ENCODE data around the gene PURA. TPM values are rescaled to one million over a fixed set of nuclear protein-coding genes. Genes with fewer than 3 reads are reported as not detected.

The PURA gene
- total and polyA plus RNA-seq, 8 donors: 3.3 to 30.8 (median 20.2) TPM

DNA sequence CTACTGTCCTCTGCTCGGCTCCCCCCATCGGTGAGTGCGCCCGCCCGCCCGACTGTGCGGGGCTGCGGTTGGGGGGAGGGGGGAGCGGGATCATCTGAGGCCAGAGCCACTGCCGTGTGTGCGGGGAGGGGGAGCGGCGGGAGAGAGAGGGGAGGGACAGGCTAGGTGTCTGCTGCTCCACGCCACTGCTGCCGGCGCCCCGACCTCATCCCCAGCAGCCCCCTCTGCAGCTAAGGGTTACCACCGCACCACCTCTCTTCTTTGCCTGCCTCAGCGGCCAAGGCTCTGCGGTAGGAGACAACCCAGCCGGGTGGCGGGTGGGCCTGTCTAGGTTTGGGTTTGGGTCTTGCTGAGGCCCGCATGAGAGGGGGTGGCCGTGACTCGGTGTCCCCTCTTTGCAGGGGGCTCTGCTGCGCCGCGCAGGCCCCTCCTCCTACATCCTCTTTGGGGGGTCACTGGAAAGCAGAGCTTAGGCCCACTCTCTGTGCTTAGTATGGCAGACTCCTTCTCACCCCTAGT, 670 bp upstream of the PURA start:
- TF ChIP-seq EP300 (IDR thresholded peaks at IDR 0.05) (no peak), POLR2A (IDR thresholded peaks at IDR 0.05) (no peak), POLR2AphosphoS5 (IDR thresholded peaks at IDR 0.05) (no peak)
- TF ChIP-seq, protein P1, sequence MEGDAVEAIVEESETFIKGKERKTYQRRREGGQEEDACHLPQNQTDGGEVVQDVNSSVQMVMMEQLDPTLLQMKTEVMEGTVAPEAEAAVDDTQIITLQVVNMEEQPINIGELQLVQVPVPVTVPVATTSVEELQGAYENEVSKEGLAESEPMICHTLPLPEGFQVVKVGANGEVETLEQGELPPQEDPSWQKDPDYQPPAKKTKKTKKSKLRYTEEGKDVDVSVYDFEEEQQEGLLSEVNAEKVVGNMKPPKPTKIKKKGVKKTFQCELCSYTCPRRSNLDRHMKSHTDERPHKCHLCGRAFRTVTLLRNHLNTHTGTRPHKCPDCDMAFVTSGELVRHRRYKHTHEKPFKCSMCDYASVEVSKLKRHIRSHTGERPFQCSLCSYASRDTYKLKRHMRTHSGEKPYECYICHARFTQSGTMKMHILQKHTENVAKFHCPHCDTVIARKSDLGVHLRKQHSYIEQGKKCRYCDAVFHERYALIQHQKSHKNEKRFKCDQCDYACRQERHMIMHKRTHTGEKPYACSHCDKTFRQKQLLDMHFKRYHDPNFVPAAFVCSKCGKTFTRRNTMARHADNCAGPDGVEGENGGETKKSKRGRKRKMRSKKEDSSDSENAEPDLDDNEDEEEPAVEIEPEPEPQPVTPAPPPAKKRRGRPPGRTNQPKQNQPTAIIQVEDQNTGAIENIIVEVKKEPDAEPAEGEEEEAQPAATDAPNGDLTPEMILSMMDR (IDR thresholded peaks at IDR 0.05): no peak
- no peaks in the 10 kb centered on the region for H3K36me3 ChIP-seq
- DNase-seq: peak in 1 of 2 donors; percentile 42
- peaks cover 0 to 13% (median 0%) of the 10 kb centered on the region in 3 donors for H3K27me3 ChIP-seq
- no peaks in the 10 kb centered on the region for H3K9me3 ChIP-seq
- intact Hi-C loops (cut with DNase I; ENCODE audit: low total_unique reads): no loop called here
- H3K27ac ChIP-seq: peak overlapping the region; percentile 91 to 98 (median 94)
- 1 to 3% (median 3%) methylated on average over 8 to 28 of the region's 28 CpGs for WGBS, 5 donors
- H3K4me3 ChIP-seq: peak overlapping the region; percentile 64 to 79 (median 72)
- H3K4me1 ChIP-seq: peaks cover 37 to 91% (median 82%) of the 10 kb centered on the region in 4 donors

GRCh38 chr5:140114341-140115185, 654 bp downstream of the PURA start:
- Histone ChIP-seq H3K9me3 (no peaks in the 10 kb centered on the region), H3K4me1 (peaks cover 37 to 87% (median 80%) of the 10 kb centered on the region in 4 donors), H3K27me3 (peaks cover 0 to 5% (median 0%) of the 10 kb centered on the region in 3 donors), H3K36me3 (no peaks in the 10 kb centered on the region), H3K27ac (peak overlapping the region; percentile 91 to 98 (median 94)), H3K4me3 (peak overlapping the region; percentile 64 to 79 (median 72))
- intact Hi-C loops (cut with DNase I; ENCODE audit: low total_unique reads): no loop called here
- WGBS, 5 donors: 1 to 11% (median 2%) methylated on average over 18 to 65 of the region's 65 CpGs
- peak; percentile 70 to 83 for DNase-seq
- TF ChIP-seq EP300 (IDR thresholded peaks at IDR 0.05) (no peak), POLR2AphosphoS5 (IDR thresholded peaks at IDR 0.05) (peak in 2 of 3 donors; percentile 41 to 53), POLR2A (IDR thresholded peaks at IDR 0.05) (peak in 1 of 4 donors; percentile 14)
- TF ChIP-seq, protein P1 (IDR thresholded peaks at IDR 0.05): no peak

DNA sequence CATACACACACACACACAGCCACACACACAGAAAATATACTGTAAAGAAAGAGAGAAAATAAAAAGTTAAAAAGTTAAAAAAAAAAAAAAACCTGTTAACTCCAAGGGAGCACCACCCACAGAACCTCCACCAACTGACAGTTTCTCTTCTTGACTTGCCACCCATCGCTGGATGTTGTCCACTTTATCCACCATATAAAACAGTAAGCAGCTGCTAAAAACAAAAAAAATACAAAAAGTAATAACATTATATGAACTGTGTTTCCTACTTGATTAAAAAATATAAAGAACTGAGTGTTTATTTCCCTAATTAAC, 1.2 kb downstream of the PURA start:
- no peaks in the 10 kb centered on the region for H3K36me3 ChIP-seq
- H3K4me3 ChIP-seq: peak overlapping the region; percentile 64 to 79 (median 72)
- intact Hi-C loops (cut with DNase I; ENCODE audit: low total_unique reads): no loop called here
- peaks cover 37 to 85% (median 78%) of the 10 kb centered on the region in 4 donors for H3K4me1 ChIP-seq
- H3K27ac ChIP-seq: peak overlapping the region; percentile 91 to 98 (median 94)
- no peaks in the 10 kb centered on the region for H3K9me3 ChIP-seq
- TF ChIP-seq, protein P1 (IDR thresholded peaks at IDR 0.05): no peak
- TF ChIP-seq EP300 (IDR thresholded peaks at IDR 0.05): no peak
- no peak for TF ChIP-seq POLR2A (IDR thresholded peaks at IDR 0.05)
- TF ChIP-seq POLR2AphosphoS5 (IDR thresholded peaks at IDR 0.05): no peak
- peaks cover 0 to 5% (median 0%) of the 10 kb centered on the region in 3 donors for H3K27me3 ChIP-seq
- DNase-seq: no peak
- 16 to 46% (median 37%) methylated on average over 1 of the region's 1 CpG for WGBS, 5 donors

GRCh38 chr5:140116716-140117115, 2.8 kb downstream of the PURA start:
- Histone ChIP-seq H3K27me3 (no peaks in the 10 kb centered on the region), H3K4me1 (peaks cover 37 to 76% (median 64%) of the 10 kb centered on the region in 4 donors), H3K36me3 (no peaks in the 10 kb centered on the region), H3K4me3 (peak overlapping the region in 2 of 4 donors; percentile 71 to 74), H3K9me3 (no peaks in the 10 kb centered on the region), H3K27ac (no peak overlapping the region)
- 31 to 54% (median 40%) methylated on average over 2 of the region's 2 CpGs for WGBS, 5 donors
- no peak for TF ChIP-seq POLR2AphosphoS5 (IDR thresholded peaks at IDR 0.05)
- TF ChIP-seq, protein P1 (IDR thresholded peaks at IDR 0.05): no peak
- no peak for TF ChIP-seq EP300 (IDR thresholded peaks at IDR 0.05)
- TF ChIP-seq POLR2A (IDR thresholded peaks at IDR 0.05): no peak
- intact Hi-C loops (cut with DNase I; ENCODE audit: low total_unique reads): no loop called here
- peak in 1 of 2 donors; percentile 14 for DNase-seq

Measured in stomach (tissue), 9 donors.